Mesendoderm (in vitro differentiated cells): ENCODE results near the gene KCNT1.

ENCODE experiments used
- DNase-seq: peaks from one replicate; pipeline ENCODE4 v3.0.0; 2013
- H2AK5ac ChIP-seq: 2 replicates; pipeline ENCODE4 v1.6.1; 2013; ENCODE audit warnings: low read length, inconsistent platforms
- H2BK120ac ChIP-seq: 2 replicates; pipeline ENCODE4 v1.6.1; 2013; ENCODE audit warnings: low read depth, mild to moderate bottlenecking, low read length, moderate library complexity, mixed read lengths
- H2BK15ac ChIP-seq: replicated peaks from 2 replicates; pipeline ENCODE4 v1.6.1; 2013; ENCODE audit warnings: low read depth, mild to moderate bottlenecking, moderate library complexity
- H2BK5ac ChIP-seq: 2 replicates; pipeline ENCODE4 v1.6.1; 2013; ENCODE audit warnings: low read length, inconsistent platforms
- H3K18ac ChIP-seq: 2 replicates; pipeline ENCODE4 v1.6.1; 2013; ENCODE audit warnings: mild to moderate bottlenecking, low read length, mixed read lengths
- H3K23ac ChIP-seq: one replicate; pipeline ENCODE4 v1.6.1; 2013; ENCODE audit warnings: low read length
- H3K27ac ChIP-seq: 2 replicates; pipeline ENCODE4 v1.5.1; 2013; ENCODE audit warnings: low read depth, mild to moderate bottlenecking, inconsistent platforms, low read length, moderate library complexity
- H3K27me3 ChIP-seq: 2 replicates; pipeline ENCODE4 v1.6.1; 2013; ENCODE audit warnings: low read length, control low read depth, mild to moderate bottlenecking, inconsistent platforms; ENCODE audit not compliant: insufficient read depth, poor library complexity
- H3K36me3 ChIP-seq: 2 replicates; pipeline ENCODE4 v1.6.1; 2013; ENCODE audit warnings: low read length, inconsistent platforms; ENCODE audit not compliant: control insufficient read depth, insufficient read depth
- H3K4ac ChIP-seq: one replicate; pipeline ENCODE4 v1.6.1; 2013; ENCODE audit warnings: low read depth, mild to moderate bottlenecking, low read length, moderate library complexity
- H3K4me1 ChIP-seq: 2 replicates; pipeline ENCODE4 v1.6.1; 2013; ENCODE audit warnings: low read depth, low read length, inconsistent platforms; ENCODE audit not compliant: control insufficient read depth
- H3K4me2 ChIP-seq: 2 replicates; pipeline ENCODE4 v1.6.1; 2013; ENCODE audit warnings: low read length
- H3K4me3 ChIP-seq: 2 replicates; pipeline ENCODE4 v1.5.1; 2013; ENCODE audit warnings: mild to moderate bottlenecking, low read length
- H3K56ac ChIP-seq: one replicate; pipeline ENCODE4 v1.6.1; 2013; ENCODE audit warnings: low read length
- H3K79me1 ChIP-seq: 2 replicates; pipeline ENCODE4 v1.6.1; 2013; ENCODE audit warnings: low read length, inconsistent platforms
- H3K79me2 ChIP-seq: 2 replicates; pipeline ENCODE4 v1.6.1; 2013; ENCODE audit warnings: mild to moderate bottlenecking, low read length; ENCODE audit not compliant: control insufficient read depth, insufficient read depth
- H3K9ac ChIP-seq: 2 replicates; pipeline ENCODE4 v1.6.1; 2013; ENCODE audit warnings: low read length, inconsistent platforms
- H4K5ac ChIP-seq: one replicate; pipeline ENCODE4 v1.6.1; 2013; ENCODE audit warnings: low read length
- H4K8ac ChIP-seq: one replicate; pipeline ENCODE4 v1.6.1; 2013; ENCODE audit warnings: low read depth, mild to moderate bottlenecking, control low read depth, low read length, moderate library complexity
- WGBS: extraction: QIAGEN DNeasy Blood & Tissue Kit; methylation state at CpG from one replicate; pipeline ENCODE4 v1.1.7; 2013; ENCODE audit warnings: low lambda C conversion rate, missing lambda C conversion rate; ENCODE audit not compliant: insufficient coverage; ENCODE audit errors: extremely low coverage; 5-methylcytosine and 5-hydroxymethylcytosine counted together

The KCNT1 gene

DNA sequence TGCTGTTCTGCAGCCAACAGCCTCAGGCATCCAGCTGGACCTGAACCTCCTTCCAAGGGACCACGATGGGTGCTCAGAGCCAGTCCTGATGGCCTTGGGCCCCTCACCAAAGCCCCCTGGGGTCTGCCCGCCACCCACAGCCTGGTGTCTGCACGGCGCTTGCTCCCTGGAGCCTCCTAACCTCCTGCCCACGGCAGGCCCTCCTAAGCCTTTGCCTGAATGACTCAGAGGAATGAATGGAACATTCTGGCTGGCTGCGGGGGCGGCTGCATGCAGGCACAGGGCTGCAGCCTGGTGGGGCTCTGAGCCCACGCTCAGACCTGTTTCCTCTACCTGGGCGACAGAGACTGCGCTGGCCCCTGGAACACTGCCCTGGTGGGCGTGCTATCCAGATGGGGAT is 9.6 kb upstream of the KCNT1 start:
- Histone ChIP-seq H3K27me3 (no peaks in the 10 kb centered on the region), H2BK5ac (no peak overlapping the region), H2BK15ac (no peak overlapping the region), H3K4me3 (no peak overlapping the region), H3K36me3 (no peaks in the 10 kb centered on the region), H2AK5ac (no peak overlapping the region), H3K27ac (no peak overlapping the region), H2BK120ac (no peak overlapping the region), H3K4me1 (no peaks in the 10 kb centered on the region), H3K23ac (no peak overlapping the region), H3K79me1 (no peaks in the 10 kb centered on the region), H4K8ac (no peak overlapping the region), H3K79me2 (no peaks in the 10 kb centered on the region), H4K5ac (no peak overlapping the region), H3K9ac (no peak overlapping the region), H3K4me2 (no peak overlapping the region), H3K4ac (no peak overlapping the region), H3K56ac (no peak overlapping the region), H3K18ac (no peak overlapping the region)
- no CpG with 5 or more reads among the region's 11 CpGs for WGBS
- DNase-seq, result no peak

- Histone ChIP-seq H3K4me3 (no peak overlapping the region), H3K27ac (no peak overlapping the region)
- no CpG with 5 or more reads among the region's 16 CpGs for WGBS
Observed at GRCh38 chr9:135693265-135693664, 8.7 kb upstream of the KCNT1 start.

GRCh38 chr9:135693771-135694170 is 8.2 kb upstream of the KCNT1 start:
- no peak overlapping the region for H3K56ac ChIP-seq
- no CpG with 5 or more reads among the region's 11 CpGs for WGBS

More at GRCh38 chr9:135693265-135693664, 8.7 kb upstream of the KCNT1 start:
- H3K4ac ChIP-seq, result no peak overlapping the region
- H2BK120ac ChIP-seq, result no peak overlapping the region
- H4K5ac ChIP-seq, result no peak overlapping the region
- H3K4me2 ChIP-seq, result no peak overlapping the region
- H3K18ac ChIP-seq, result no peak overlapping the region
- H3K27me3 ChIP-seq, result no peaks in the 10 kb centered on the region
- H3K9ac ChIP-seq, result no peak overlapping the region
- H3K36me3 ChIP-seq, result no peaks in the 10 kb centered on the region
- no peaks in the 10 kb centered on the region for H3K79me2 ChIP-seq
- DNase-seq, result no peak
- H2BK15ac ChIP-seq, result no peak overlapping the region
- H3K79me1 ChIP-seq, result no peaks in the 10 kb centered on the region
- no peak overlapping the region for H3K23ac ChIP-seq
- H3K56ac ChIP-seq, result no peak overlapping the region
- no peaks in the 10 kb centered on the region for H3K4me1 ChIP-seq
- H4K8ac ChIP-seq, result no peak overlapping the region
- H2BK5ac ChIP-seq, result no peak overlapping the region
- H2AK5ac ChIP-seq, result no peak overlapping the region

DNA sequence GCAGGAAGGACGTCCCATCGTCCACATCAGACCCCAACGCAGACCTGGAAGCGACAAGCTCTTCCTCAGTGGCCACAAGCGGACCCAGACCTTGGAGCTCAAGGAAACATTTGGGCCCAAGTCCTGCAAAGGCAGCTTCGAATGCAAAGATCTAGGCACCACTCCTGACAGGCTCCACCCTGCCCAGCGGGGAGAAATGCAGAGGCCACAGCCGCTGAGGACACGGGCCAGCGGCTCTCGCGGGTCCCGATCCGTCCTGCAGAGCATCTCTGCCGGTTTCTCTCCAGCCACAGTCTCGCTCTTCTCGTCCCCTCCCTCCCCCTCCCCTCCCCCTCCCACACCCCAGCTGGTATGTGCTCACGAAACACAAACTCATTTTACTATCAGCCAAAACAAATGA is 7.6 kb upstream of the KCNT1 start:
- Histone ChIP-seq H3K79me1 (no peaks in the 10 kb centered on the region), H3K56ac (no peak overlapping the region), H3K27ac (no peak overlapping the region), H3K9ac (no peak overlapping the region), H3K4me3 (no peak overlapping the region), H3K23ac (no peak overlapping the region), H3K4me1 (no peaks in the 10 kb centered on the region), H3K36me3 (no peaks in the 10 kb centered on the region), H3K18ac (no peak overlapping the region), H3K27me3 (no peaks in the 10 kb centered on the region), H2BK15ac (no peak overlapping the region), H4K8ac (no peak overlapping the region), H3K79me2 (no peaks in the 10 kb centered on the region), H3K4ac (no peak overlapping the region), H2BK120ac (no peak overlapping the region), H3K4me2 (no peak overlapping the region), H2AK5ac (no peak overlapping the region), H4K5ac (no peak overlapping the region), H2BK5ac (no peak overlapping the region)
- WGBS, result no CpG with 5 or more reads among the region's 18 CpGs
- no peak for DNase-seq

More at GRCh38 chr9:135693771-135694170, 8.2 kb upstream of the KCNT1 start:
- Histone ChIP-seq H2BK15ac (no peak overlapping the region), H3K4me1 (no peaks in the 10 kb centered on the region), H3K79me2 (no peaks in the 10 kb centered on the region), H3K79me1 (no peaks in the 10 kb centered on the region), H3K23ac (no peak overlapping the region), H3K27me3 (no peaks in the 10 kb centered on the region), H4K5ac (no peak overlapping the region), H3K4me2 (no peak overlapping the region), H4K8ac (no peak overlapping the region), H3K4me3 (no peak overlapping the region), H3K9ac (no peak overlapping the region), H3K36me3 (no peaks in the 10 kb centered on the region), H3K27ac (no peak overlapping the region), H2BK5ac (no peak overlapping the region), H2AK5ac (no peak overlapping the region), H3K18ac (no peak overlapping the region), H3K4ac (no peak overlapping the region), H2BK120ac (no peak overlapping the region)
- no peak for DNase-seq

- H3K27ac ChIP-seq, result no peak overlapping the region
- H3K4me3 ChIP-seq, result no peak overlapping the region
- H3K4me1 ChIP-seq, result no peaks in the 10 kb centered on the region
- no peak overlapping the region for H4K8ac ChIP-seq
- no CpG with 5 or more reads among the region's 16 CpGs for WGBS
- no peak overlapping the region for H2BK15ac ChIP-seq
- no peak overlapping the region for H3K56ac ChIP-seq
- no peak overlapping the region for H2AK5ac ChIP-seq
- no peaks in the 10 kb centered on the region for H3K79me2 ChIP-seq
- no peak overlapping the region for H3K4ac ChIP-seq
- no peak overlapping the region for H3K4me2 ChIP-seq
- H3K9ac ChIP-seq, result no peak overlapping the region
- no peak for DNase-seq
- no peaks in the 10 kb centered on the region for H3K27me3 ChIP-seq
- no peaks in the 10 kb centered on the region for H3K36me3 ChIP-seq
- H3K79me1 ChIP-seq, result no peaks in the 10 kb centered on the region
- H3K23ac ChIP-seq, result no peak overlapping the region
- H4K5ac ChIP-seq, result no peak overlapping the region
- no peak overlapping the region for H2BK120ac ChIP-seq
- H3K18ac ChIP-seq, result no peak overlapping the region
- no peak overlapping the region for H2BK5ac ChIP-seq
Observed at GRCh38 chr9:135695036-135695435, 6.9 kb upstream of the KCNT1 start.

DNA sequence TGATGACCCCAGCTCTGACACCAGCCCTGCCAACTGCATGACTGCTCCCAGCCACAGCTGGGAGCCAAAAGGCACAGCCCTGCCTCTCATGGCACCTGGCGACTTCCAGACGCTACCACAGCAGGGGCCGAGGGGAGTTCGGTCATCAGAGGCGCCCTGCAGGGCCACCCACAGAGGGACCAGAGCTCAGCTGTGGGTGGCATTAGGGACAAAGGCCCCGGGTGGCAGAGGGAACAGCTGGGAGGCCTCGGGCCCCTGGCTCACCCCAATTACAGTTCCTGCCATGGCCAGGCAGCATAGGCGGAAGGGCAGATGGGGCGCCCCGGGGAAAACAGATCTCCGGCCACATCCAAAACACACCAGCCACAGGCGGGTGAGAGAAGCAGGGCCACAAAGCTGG is 6.3 kb upstream of the KCNT1 start:
- H3K36me3 ChIP-seq, result no peaks in the 10 kb centered on the region
- no peaks in the 10 kb centered on the region for H3K79me1 ChIP-seq
- no peaks in the 10 kb centered on the region for H3K79me2 ChIP-seq
- no peak for DNase-seq
- no CpG with 5 or more reads among the region's 12 CpGs for WGBS
- H3K9ac ChIP-seq, result no peak overlapping the region
- no peak overlapping the region for H2BK15ac ChIP-seq
- no peak overlapping the region for H3K4ac ChIP-seq
- H3K4me1 ChIP-seq, result no peaks in the 10 kb centered on the region
- H3K18ac ChIP-seq, result no peak overlapping the region
- no peaks in the 10 kb centered on the region for H3K27me3 ChIP-seq
- H2BK120ac ChIP-seq, result no peak overlapping the region
- H3K4me3 ChIP-seq, result no peak overlapping the region
- H4K5ac ChIP-seq, result no peak overlapping the region
- no peak overlapping the region for H2BK5ac ChIP-seq
- no peak overlapping the region for H3K56ac ChIP-seq
- H3K4me2 ChIP-seq, result no peak overlapping the region
- no peak overlapping the region for H3K23ac ChIP-seq
- no peak overlapping the region for H3K27ac ChIP-seq
- H2AK5ac ChIP-seq, result no peak overlapping the region
- no peak overlapping the region for H4K8ac ChIP-seq
